Pancreas (tissue), 10 donors: ENCODE data around the gene MPDU1. TPM values are rescaled to one million over a fixed set of nuclear protein-coding genes. Genes with fewer than 3 reads are reported as not detected.

Experiments
- ATAC-seq, 4 donors: fragments of 200-7000 bp; cut with Tn5 transposase; one replicate each; pipeline versions ENCODE4 v1.8.0 to v1.9.1; 2020; ENCODE audit warnings: mild to moderate bottlenecking in 4 of 4, moderate library complexity in 4 of 4
- DNase-seq, 6 donors: peaks; one replicate each; pipeline ENCODE4 v3.0.0-alpha.2; 2020
- FAIRE-seq: peaks from 2 replicates; lab custom pipeline; 2012; peaks lifted over from hg19 to GRCh38; lab: Jason Lieb, UNC
- H3K27ac ChIP-seq, 4 donors: fragments of 200-600 bp; sonication (generic); 1 replicate in 3 of 4; 2 replicates in 1 of 4; pipeline versions ENCODE4 v1.5.0 to v1.8.0; 2020
- H3K27me3 ChIP-seq, 4 donors: fragments of 200-600 bp; one replicate each; pipeline ENCODE4 v1.8.0; 2021
- H3K36me3 ChIP-seq, 3 donors: fragments of 200-600 bp; sonication (generic) in 1 of 3; one replicate each; pipeline versions ENCODE4 v1.5.0 to v1.8.0; 2020 to 2021
- H3K4me1 ChIP-seq, 3 donors: fragments of 200-600 bp; one replicate each; pipeline ENCODE4 v1.8.0; 2021
- H3K4me3 ChIP-seq, 4 donors: fragments of 200-600 bp; sonication (generic) in 2 of 4; one replicate each; pipeline versions ENCODE4 v1.5.0 to v1.8.0; 2020 to 2021
- H3K9me3 ChIP-seq, 4 donors: fragments of 200-600 bp; one replicate each; pipeline ENCODE4 v1.8.0; 2021
- WGBS, 2 donors: extraction: QIAGEN DNeasy Blood & Tissue Kit; methylation state at CpG; one replicate each; pipeline ENCODE4 v1.1.7; 2013; 5-methylcytosine and 5-hydroxymethylcytosine counted together
- intact Hi-C, 3 donors: fragments of 100-400 bp; cut with DNase I; formaldehyde crosslinking; loops; one replicate each; pipeline versions ENCODE4 v1.11.1 to v1.14.2; 2022
- polyA plus RNA-seq, 2 donors: library from polyadenylated mRNA; stranded (reverse); fragments of 200-250 nt; gene quantifications; one replicate each; pipeline ENCODE4 v1.2.3, GENCODE V29; 2013
- total RNA-seq, 6 donors: library from RNA; stranded (reverse); fragmentation: NEBNext Ultra II Directional in 4 of 6; extraction: Animal tissue kit (Norgen Biotek cat#: 25700) in 4 of 6; gene quantifications; one replicate each; pipeline versions ENCODE4 v1.2.1 to v1.2.4, GENCODE V29; 2021 to 2023
- TF ChIP-seq, protein P1 (sequence below), 4 donors: fragments of 200-600 bp; sonication (generic) in 3 of 4; IDR thresholded peaks; one replicate each; pipeline versions ENCODE4 v1.5.0 to v1.8.0; 2021; ENCODE audit warnings: antibody characterized with exemption in 4 of 4
- donor health status: healthy with polysubstance abuse.
- donor health status: DM: no; HTN: no; CAD: no; lungs with moderate emphysema.
- donor health status: DM: no; HTN: no; CAD: no.
- donor health status: control.
- donor health status: control.
- donor health status: Bipolar disorder and iron deficiency.
- donor health status: DM: yes; HTN: yes; CAD: no.
- donor health status: DM: no; HTN: no; CAD: no.
- donor health status: DM: no; HTN: no; CAD: no.
- donor health status: DM: yes; HTN: yes; CAD: no.

MPDU1 gene
- total and polyA plus RNA-seq, 8 donors: 12.3 to 48.2 (median 20.7) TPM

DNA sequence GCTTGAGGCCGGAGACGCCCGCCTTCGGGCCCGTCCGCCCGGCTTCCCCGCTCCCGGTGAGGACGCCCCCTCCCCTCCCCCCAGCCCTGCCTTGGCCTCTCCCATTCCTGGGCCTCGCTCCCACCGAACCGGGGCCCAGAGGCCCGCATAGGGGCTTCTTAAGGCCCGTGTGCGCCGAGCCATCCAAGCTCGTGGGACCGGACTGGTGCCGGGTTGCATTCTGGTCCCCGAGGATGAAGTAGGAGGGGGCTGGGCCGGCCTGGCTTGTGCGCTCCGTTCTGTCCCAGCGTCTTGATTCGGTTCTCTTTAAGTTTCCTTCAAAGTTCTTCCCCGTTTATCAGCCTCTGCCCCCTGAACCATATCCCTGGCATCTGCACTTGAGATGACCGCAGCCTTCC lies 21.4 kb upstream of the MPDU1 start:
- H3K9me3 ChIP-seq: no peaks in the 10 kb centered on the region
- H3K27ac ChIP-seq: peak overlapping the region; percentile 79 to 91 (median 85)
- H3K4me1 ChIP-seq: peaks cover 25 to 42% (median 30%) of the 10 kb centered on the region in 3 donors
- FAIRE-seq: no peak
- H3K27me3 ChIP-seq: no peaks in the 10 kb centered on the region
- peaks cover 0 to 6% (median 4%) of the 10 kb centered on the region in 3 donors for H3K36me3 ChIP-seq
- WGBS, 2 donors: 0 to 1% methylated on average over 15 to 28 of the region's 28 CpGs
- ATAC-seq: no peak
- peak overlapping the region; percentile 80 to 97 (median 92) for H3K4me3 ChIP-seq
- DNase-seq: no peak
- TF ChIP-seq, protein P1, sequence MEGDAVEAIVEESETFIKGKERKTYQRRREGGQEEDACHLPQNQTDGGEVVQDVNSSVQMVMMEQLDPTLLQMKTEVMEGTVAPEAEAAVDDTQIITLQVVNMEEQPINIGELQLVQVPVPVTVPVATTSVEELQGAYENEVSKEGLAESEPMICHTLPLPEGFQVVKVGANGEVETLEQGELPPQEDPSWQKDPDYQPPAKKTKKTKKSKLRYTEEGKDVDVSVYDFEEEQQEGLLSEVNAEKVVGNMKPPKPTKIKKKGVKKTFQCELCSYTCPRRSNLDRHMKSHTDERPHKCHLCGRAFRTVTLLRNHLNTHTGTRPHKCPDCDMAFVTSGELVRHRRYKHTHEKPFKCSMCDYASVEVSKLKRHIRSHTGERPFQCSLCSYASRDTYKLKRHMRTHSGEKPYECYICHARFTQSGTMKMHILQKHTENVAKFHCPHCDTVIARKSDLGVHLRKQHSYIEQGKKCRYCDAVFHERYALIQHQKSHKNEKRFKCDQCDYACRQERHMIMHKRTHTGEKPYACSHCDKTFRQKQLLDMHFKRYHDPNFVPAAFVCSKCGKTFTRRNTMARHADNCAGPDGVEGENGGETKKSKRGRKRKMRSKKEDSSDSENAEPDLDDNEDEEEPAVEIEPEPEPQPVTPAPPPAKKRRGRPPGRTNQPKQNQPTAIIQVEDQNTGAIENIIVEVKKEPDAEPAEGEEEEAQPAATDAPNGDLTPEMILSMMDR (IDR thresholded peaks at IDR 0.05): no peak
- intact Hi-C loops: loop anchor here in 1 of 3 donors (5.0 kb wide), 1 partner anchor 50 kb away; no protein-coding TSS in a partner anchor

DNA sequence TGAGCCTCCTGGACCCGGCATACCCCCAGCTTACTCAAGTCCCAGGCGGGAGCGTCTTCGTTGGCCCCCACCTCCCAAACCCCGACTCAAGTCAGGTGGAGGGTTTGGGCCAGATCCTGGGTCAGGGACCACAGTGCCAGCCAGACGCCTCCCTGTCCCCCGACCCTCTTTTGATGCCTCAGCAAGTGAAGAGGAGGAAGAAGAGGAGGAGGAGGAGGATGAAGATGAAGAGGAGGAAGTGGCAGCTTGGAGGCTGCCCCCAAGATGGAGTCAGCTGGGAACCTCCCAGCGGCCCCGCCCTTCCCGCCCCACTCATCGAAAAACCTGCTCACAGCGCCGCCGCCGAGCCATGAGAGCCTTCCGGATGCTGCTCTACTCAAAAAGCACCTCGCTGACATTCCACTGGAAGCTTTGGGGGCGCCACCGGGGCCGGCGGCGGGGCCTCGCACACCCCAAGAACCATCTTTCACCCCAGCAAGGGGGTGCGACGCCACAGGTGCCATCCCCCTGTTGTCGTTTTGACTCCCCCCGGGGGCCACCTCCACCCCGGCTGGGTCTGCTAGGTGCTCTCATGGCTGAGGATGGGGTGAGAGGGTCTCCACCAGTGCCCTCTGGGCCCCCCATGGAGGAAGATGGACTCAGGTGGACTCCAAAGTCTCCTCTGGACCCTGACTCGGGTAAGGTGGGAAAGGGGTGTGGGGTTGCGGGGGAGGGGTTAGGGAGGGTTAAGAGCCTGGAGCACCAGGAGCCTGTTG lies 20.4 kb upstream of the MPDU1 start:
- Histone ChIP-seq H3K27me3 (no peaks in the 10 kb centered on the region), H3K9me3 (no peaks in the 10 kb centered on the region), H3K4me1 (peaks cover 19 to 35% (median 30%) of the 10 kb centered on the region in 3 donors), H3K27ac (no peak overlapping the region), H3K4me3 (no peak overlapping the region), H3K36me3 (peaks cover 0 to 6% (median 4%) of the 10 kb centered on the region in 3 donors)
- TF ChIP-seq, protein P1 (IDR thresholded peaks at IDR 0.05): no peak
- ATAC-seq: no peak
- intact Hi-C loops: loop anchor here in 1 of 3 donors (5.0 kb wide), 1 partner anchor 51 kb away; no protein-coding TSS in a partner anchor
- no peak for FAIRE-seq
- WGBS, 2 donors: 77 to 78% methylated on average over 29 to 30 of the region's 30 CpGs
- DNase-seq: no peak

DNA sequence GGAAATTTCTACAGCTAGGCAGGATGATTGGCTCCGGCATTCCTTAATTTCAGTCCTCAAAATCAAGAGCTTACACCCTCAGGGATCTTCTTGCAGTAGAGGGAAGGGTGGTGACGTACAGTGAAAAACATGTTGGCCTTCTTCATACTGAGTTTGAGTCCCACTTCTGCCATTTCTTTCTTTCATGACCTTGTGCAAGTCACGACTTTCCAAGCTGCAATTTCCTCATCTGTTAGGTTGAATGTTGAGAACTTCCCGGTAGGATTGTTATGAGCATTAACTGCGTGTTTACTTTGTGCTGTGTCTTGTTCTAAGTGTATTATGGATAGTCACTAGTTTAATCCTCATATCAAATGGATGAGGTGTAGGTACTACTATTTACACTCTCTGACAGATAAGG lies 14.1 kb upstream of the MPDU1 start:
- DNase-seq (no peak), ATAC-seq (no peak), FAIRE-seq (no peak)
- intact Hi-C loops: no loop called here
- Histone ChIP-seq H3K4me1 (peaks cover 0 to 5% (median 1%) of the 10 kb centered on the region in 3 donors), H3K27me3 (no peaks in the 10 kb centered on the region), H3K9me3 (no peaks in the 10 kb centered on the region), H3K4me3 (no peak overlapping the region), H3K36me3 (peaks cover under 1 to 22% (median 17%) of the 10 kb centered on the region in 3 donors), H3K27ac (no peak overlapping the region)
- TF ChIP-seq, protein P1 (IDR thresholded peaks at IDR 0.05): no peak
- WGBS, 2 donors: 74 to 82% methylated on average over 5 of the region's 5 CpGs

DNA sequence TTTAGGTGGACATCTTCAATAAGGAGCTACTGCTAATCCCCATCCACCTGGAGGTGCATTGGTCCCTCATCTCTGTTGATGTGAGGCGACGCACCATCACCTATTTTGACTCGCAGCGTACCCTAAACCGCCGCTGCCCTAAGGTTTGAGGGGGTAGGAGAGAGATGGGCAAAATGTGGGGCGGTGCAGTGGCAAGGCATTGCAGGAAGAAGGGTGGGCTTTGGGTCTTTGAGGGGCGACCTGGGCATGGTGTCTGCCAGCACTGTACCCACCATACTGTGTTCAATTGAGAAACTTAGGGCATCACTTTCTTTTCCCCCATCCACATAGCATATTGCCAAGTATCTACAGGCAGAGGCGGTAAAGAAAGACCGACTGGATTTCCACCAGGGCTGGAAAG lies 13.3 kb upstream of the MPDU1 start:
- WGBS, 2 donors: 89 to 95% methylated on average over 10 of the region's 10 CpGs
- TF ChIP-seq, protein P1 (IDR thresholded peaks at IDR 0.05): no peak
- ATAC-seq (no peak), FAIRE-seq (no peak), DNase-seq (no peak)
- no peak overlapping the region for H3K4me3 ChIP-seq
- no peaks in the 10 kb centered on the region for H3K9me3 ChIP-seq
- H3K4me1 ChIP-seq: peaks cover 7 to 13% (median 7%) of the 10 kb centered on the region in 3 donors
- H3K27ac ChIP-seq: no peak overlapping the region
- intact Hi-C loops: no loop called here
- no peaks in the 10 kb centered on the region for H3K27me3 ChIP-seq
- H3K36me3 ChIP-seq: peaks cover 7 to 28% (median 23%) of the 10 kb centered on the region in 3 donors

DNA sequence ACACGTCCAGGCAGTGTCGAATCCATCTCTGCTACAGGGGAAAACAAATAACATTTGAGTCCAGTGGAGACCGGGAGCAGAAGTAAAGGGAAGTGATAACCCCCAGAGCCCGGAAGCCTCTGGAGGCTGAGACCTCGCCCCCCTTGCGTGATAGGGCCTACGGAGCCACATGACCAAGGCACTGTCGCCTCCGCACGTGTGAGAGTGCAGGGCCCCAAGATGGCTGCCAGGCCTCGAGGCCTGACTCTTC lies 11.4 kb upstream of the MPDU1 start:
- H3K27me3 ChIP-seq: no peaks in the 10 kb centered on the region
- peak overlapping the region; percentile 62 to 89 (median 69) for H3K27ac ChIP-seq
- intact Hi-C loops: no loop called here
- H3K4me1 ChIP-seq: peaks cover 7 to 27% (median 10%) of the 10 kb centered on the region in 3 donors
- ATAC-seq (no peak), DNase-seq (no peak), FAIRE-seq (no peak)
- peak overlapping the region; percentile 2 to 88 (median 56) for H3K4me3 ChIP-seq
- 0% methylated on average over 11 of the region's 11 CpGs for WGBS, 2 donors
- TF ChIP-seq, protein P1 (IDR thresholded peaks at IDR 0.05): no peak
- H3K36me3 ChIP-seq: peaks cover 17 to 43% (median 40%) of the 10 kb centered on the region in 3 donors
- no peaks in the 10 kb centered on the region for H3K9me3 ChIP-seq
